AG04449 (cell line): ENCODE measurements around the gene PDCD7.

Experiments used
- CTCF ChIA-PET: fragments of 350-600 bp; formaldehyde crosslinking; extraction: SDS; loops from one replicate; lab custom pipeline; 2021; ENCODE audit warnings: antibody characterized with exemption; lab: Yijun Ruan, JAX
- POLR2A ChIA-PET: fragments of 400-600, 350-600 bp; formaldehyde crosslinking; extraction: SDS; loops from one replicate; lab custom pipeline; 2020; ENCODE audit warnings: antibody characterized with exemption, inconsistent platforms; lab: Yijun Ruan, JAX
- DNase-seq: peaks from one replicate; pipeline ENCODE4 v3.0.0-alpha.2; 2010; ENCODE audit warnings: low read depth, low spot score
- H3K4me3 ChIP-seq: 2 replicates; pipeline ENCODE4 v1.5.1; 2011; ENCODE audit warnings: low read depth, mild to moderate bottlenecking, control low read depth, low read length
- CTCF ChIP-seq: IDR thresholded peaks from one replicate; pipeline ENCODE4 v1.5.1; 2011; ENCODE audit warnings: mild to moderate bottlenecking, moderate library complexity, low read length, control low read depth, inconsistent platforms; ENCODE audit not compliant: insufficient read depth; ENCODE audit errors: missing control alignments

PDCD7 gene

GRCh38 chr15:65085990-65086679, 47.5 kb downstream of the PDCD7 start:
- ChIA-PET CTCF (interaction anchor here (0.9 to 14.3 kb wide), 14 partner anchors 8 to 52 kb away, joined by 3 to 338 read pairs (median 16); partner anchors contain the start of gene KBTBD13), POLR2A (no interaction called here)
- no peak overlapping the region for H3K4me3 ChIP-seq
- DNase-seq, result no peak
- TF ChIP-seq CTCF, result peak; percentile 55

GRCh38 chr15:65085207-65085753, 48.3 kb downstream of the PDCD7 start:
- DNase-seq, result no peak
- POLR2A ChIA-PET, result no interaction called here
- no peak for TF ChIP-seq CTCF
- CTCF ChIA-PET, result interaction anchor here (0.7 to 14.3 kb wide), 12 partner anchors 8 to 292 kb away, joined by 3 to 338 read pairs (median 22); partner anchors contain the start of genes KBTBD13 and SLC51B
- H3K4me3 ChIP-seq, result no peak overlapping the region

- no peak overlapping the region for H3K4me3 ChIP-seq
- ChIA-PET POLR2A (no interaction called here), CTCF (interaction anchor here (0.8 to 14.3 kb wide), 8 partner anchors 9 to 356 kb away, joined by 3 to 338 read pairs (median 47); partner anchors contain the start of gene SLC51B)
- TF ChIP-seq CTCF, result no peak
- no peak for DNase-seq
These were observed 49.0 kb downstream of the PDCD7 start for GRCh38 chr15:65084500-65085206.

- CTCF ChIA-PET, result interaction anchor here (0.7 to 14.3 kb wide), 13 partner anchors 10 to 351 kb away, joined by 3 to 338 read pairs (median 11); partner anchors contain the start of genes RASL12, SLC51B and UBAP1L
These were observed 50.3 kb downstream of the PDCD7 start for GRCh38 chr15:65083262-65083701.

GRCh38 chr15:65082303-65082953, 51.2 kb downstream of the PDCD7 start:
- CTCF ChIA-PET, result interaction anchor here (0.7 to 14.3 kb wide), 12 partner anchors 9 to 350 kb away, joined by 3 to 338 read pairs (median 25); partner anchors contain the start of genes RASL12, SLC51B and UBAP1L

More at GRCh38 chr15:65083262-65083701, 50.3 kb downstream of the PDCD7 start:
- no peak overlapping the region for H3K4me3 ChIP-seq
- TF ChIP-seq CTCF, result peak; percentile 23
- POLR2A ChIA-PET, result no interaction called here
- no peak for DNase-seq

More at GRCh38 chr15:65082303-65082953, 51.2 kb downstream of the PDCD7 start:
- no peak for DNase-seq
- no peak overlapping the region for H3K4me3 ChIP-seq
- no peak for TF ChIP-seq CTCF
- POLR2A ChIA-PET, result no interaction called here
